H1 (cell line): Measurements from ENCODE around the gene GNAI2. TPM values are rescaled to one million over a fixed set of nuclear protein-coding genes. Genes with fewer than 3 reads are reported as not detected.

Source experiments
- BACH1 ChIP-seq: IDR thresholded peaks from 2 replicates; pipeline ENCODE4 v1.6.1; 2012; ENCODE audit warnings: low read length, improper control_type of control experiment
- BRCA1 ChIP-seq: IDR thresholded peaks from 2 replicates; pipeline ENCODE4 v1.6.1; 2012; ENCODE audit warnings: low read depth, low read length, improper control_type of control experiment
- CBX8 ChIP-seq: fragments of 300-800, 300-1000 bp; sonication (generic); IDR thresholded peaks from 2 replicates; pipeline ENCODE4 v1.7.1; 2016; ENCODE audit warnings: low read depth, low read length, borderline replicate concordance
- CHD2 ChIP-seq: IDR thresholded peaks from 2 replicates; pipeline ENCODE4 v1.6.1; 2012; ENCODE audit warnings: low read length, improper control_type of control experiment
- HDAC2 ChIP-seq, 2 experiments: fragments of 300-600 bp in 1 of 2; sonication (generic) in 1 of 2; IDR thresholded peaks; 2 replicates each; pipeline ENCODE4 v1.6.1; 2011 to 2012; ENCODE audit warnings: low read depth in 2 of 2, low read length in 2 of 2, mild to moderate bottlenecking in 2 of 2, moderate library complexity in 2 of 2, borderline replicate concordance in 1 of 2, inconsistent platforms in 1 of 2
- JUN ChIP-seq: IDR thresholded peaks from 2 replicates; pipeline ENCODE4 v1.6.1; 2011; ENCODE audit warnings: low read depth, mild to moderate bottlenecking, improper control_type of control experiment, low read length
- KDM1A ChIP-seq: fragments of 200-600, 300-600 bp; sonication (generic); IDR thresholded peaks from 2 replicates; pipeline ENCODE4 v1.7.1; 2016; ENCODE audit warnings: mild to moderate bottlenecking, low read length, borderline replicate concordance
- MAFK ChIP-seq: IDR thresholded peaks from 2 replicates; pipeline ENCODE4 v1.6.1; 2012; ENCODE audit warnings: low read depth, mild to moderate bottlenecking, improper control_type of control experiment, low read length
- POLR2A ChIP-seq, 2 experiments: IDR thresholded peaks; 1 replicate in 1 of 2; 2 replicates in 1 of 2; pipeline ENCODE4 v1.6.1; 2011; ENCODE audit warnings: low read depth in 2 of 2, low read length in 2 of 2, mild to moderate bottlenecking in 2 of 2; ENCODE audit errors: control extremely low read depth in 1 of 2
- TAF1 ChIP-seq: IDR thresholded peaks from 2 replicates; pipeline ENCODE4 v1.6.1; 2011; ENCODE audit warnings: mild to moderate bottlenecking, low read depth, low read length
- polyA plus RNA-seq, 7 experiments: library from polyadenylated mRNA; depleted of rRNA in 3 of 7; stranded (reverse) in 5 of 7; unstranded in 2 of 7; fragments of >200 nt in 5 of 7; fragments of 200-250 nt in 2 of 7; gene quantifications; 1 replicate in 5 of 7; 2 replicates in 1 of 7; 4 replicates in 1 of 7; pipeline versions ENCODE4 v1.2.1 to v1.2.3, GENCODE V29; 2011 to 2013; ENCODE audit warnings: missing spikeins in 2 of 7, mixed read lengths in 2 of 7
- total RNA-seq: library from RNA; stranded (reverse); fragmentation: NEBNext Ultra II Directional; extraction: Animal tissue kit (Norgen Biotek cat#: 25700); gene quantifications from 2 replicates; pipeline ENCODE4 v1.2.1, GENCODE V29; 2021

GNAI2 gene
- total and polyA plus RNA-seq, 2 of the 8 experiments (the other 6 are each of a cell fraction or from before 2014, with no cell fraction given): 168 to 539 TPM

- TF ChIP-seq CBX8 (no peak), HDAC2 (IDR thresholded peaks at IDR 0.05; ENCODE audit: borderline replicate concordance in 1 of 2, low read depth in 2 of 2, low read length in 2 of 2) (no peak), MAFK (no peak), KDM1A (no peak), BRCA1 (no peak), BACH1 (no peak), CHD2 (no peak), POLR2A (IDR thresholded peaks at IDR 0.05; ENCODE audit: control extremely low read depth in 1 of 2, low read depth in 2 of 2, low read length in 2 of 2) (no peak), JUN (no peak), TAF1 (no peak)
Measured at GRCh38 chr3:50269977-50270413, 34.0 kb downstream of the GNAI2 start (continued).
